ENCODE measurements around the gene SLC4A4.
A peak's percentile ranks its signal among the peaks of the same experiment; 100 is the strongest.

DNA sequence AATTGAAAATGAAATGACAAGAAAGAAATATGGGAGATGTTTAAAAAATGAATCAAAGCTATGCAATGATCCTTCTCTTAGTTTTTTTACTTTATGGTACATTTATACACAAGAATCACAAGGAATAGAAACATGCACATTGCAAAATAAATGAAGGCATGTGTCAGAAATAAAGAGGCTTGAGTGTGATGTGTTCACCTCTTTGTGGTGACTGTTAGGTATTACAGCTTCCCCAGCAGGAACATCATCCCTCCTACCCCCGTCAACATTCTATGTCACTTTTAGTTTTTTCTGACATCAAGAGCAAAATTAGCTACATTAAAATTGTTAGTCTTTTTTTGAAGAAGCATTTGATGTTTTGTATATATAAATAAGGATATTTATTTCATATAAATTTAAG lies 214.8 kb downstream of the SLC4A4 start:
- TF ChIP-seq, protein P1, sequence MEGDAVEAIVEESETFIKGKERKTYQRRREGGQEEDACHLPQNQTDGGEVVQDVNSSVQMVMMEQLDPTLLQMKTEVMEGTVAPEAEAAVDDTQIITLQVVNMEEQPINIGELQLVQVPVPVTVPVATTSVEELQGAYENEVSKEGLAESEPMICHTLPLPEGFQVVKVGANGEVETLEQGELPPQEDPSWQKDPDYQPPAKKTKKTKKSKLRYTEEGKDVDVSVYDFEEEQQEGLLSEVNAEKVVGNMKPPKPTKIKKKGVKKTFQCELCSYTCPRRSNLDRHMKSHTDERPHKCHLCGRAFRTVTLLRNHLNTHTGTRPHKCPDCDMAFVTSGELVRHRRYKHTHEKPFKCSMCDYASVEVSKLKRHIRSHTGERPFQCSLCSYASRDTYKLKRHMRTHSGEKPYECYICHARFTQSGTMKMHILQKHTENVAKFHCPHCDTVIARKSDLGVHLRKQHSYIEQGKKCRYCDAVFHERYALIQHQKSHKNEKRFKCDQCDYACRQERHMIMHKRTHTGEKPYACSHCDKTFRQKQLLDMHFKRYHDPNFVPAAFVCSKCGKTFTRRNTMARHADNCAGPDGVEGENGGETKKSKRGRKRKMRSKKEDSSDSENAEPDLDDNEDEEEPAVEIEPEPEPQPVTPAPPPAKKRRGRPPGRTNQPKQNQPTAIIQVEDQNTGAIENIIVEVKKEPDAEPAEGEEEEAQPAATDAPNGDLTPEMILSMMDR (IDR thresholded peaks at IDR 0.05), result peak; percentile 6 to 42
- TF ChIP-seq POLR2AphosphoS5 (IDR thresholded peaks at IDR 0.05) (no peak), EP300 (IDR thresholded peaks at IDR 0.05) (no peak)

All from suprapubic skin (tissue), 4 donors.